GM21360 (cell line): Measurements from ENCODE around the gene SH2D6.
A peak's percentile ranks its signal among the peaks of the same experiment; 100 is the strongest.

Source experiments
- ATAC-seq: cut with Tn5 transposase; IDR thresholded peaks from one replicate; pipeline ENCODE4 v1.9.1; 2021; ENCODE audit warnings: mild to moderate bottlenecking, moderate library complexity; ENCODE audit not compliant: unreplicated experiment

SH2D6 gene

GRCh38 chr2:85421260-85422071, 3.0 kb downstream of the SH2D6 start:
- no peak for ATAC-seq

DNA sequence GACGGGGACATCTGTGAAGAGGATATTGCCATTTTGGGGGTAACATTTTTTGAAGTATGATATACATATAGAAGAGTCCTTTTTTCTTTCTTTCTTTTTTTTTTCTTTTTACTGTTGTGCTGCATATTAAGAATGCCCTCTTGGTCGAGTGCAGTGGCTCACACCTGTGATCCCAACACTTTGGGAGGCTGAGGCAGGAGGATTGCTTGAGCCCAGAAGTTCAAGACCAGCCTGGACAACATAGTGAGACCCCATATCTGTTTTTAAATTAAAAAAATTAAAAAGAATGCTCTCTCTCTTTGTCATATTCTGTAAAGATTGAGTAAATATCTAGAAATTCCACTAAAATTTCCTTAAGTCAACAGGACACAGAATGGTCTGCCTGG, 3.6 kb downstream of the SH2D6 start:
- ATAC-seq: no peak

GRCh38 chr2:85423525-85423924, 5.0 kb downstream of the SH2D6 start:
- ATAC-seq: no peak

GRCh38 chr2:85425588-85425987, 7.1 kb downstream of the SH2D6 start:
- ATAC-seq: no peak

DNA sequence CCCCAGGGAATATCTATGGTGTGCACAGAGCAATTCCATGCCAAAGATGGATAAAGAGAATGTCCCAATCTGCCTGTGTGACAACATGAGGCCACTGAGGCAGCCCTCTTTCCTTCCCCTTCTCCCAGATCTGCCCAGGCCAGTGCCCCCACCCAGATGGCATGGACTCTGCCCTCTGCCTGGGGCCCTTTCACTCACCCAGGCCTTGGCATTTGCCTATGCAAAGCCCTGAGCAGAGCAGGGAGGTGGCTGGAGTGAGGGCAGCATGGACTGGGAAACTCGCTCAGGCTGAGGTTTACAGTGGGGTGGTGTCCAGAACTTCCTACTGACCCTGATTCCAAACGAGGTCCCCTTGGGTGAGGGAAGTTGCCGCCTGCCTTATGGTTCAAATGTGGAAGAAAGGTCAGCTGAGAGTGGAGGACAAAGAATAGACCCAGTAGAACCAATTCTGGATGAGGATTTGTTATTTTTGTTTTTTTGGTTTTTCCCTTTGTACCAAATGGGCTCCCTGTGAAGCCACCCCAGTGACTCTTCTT, 8.9 kb downstream of the SH2D6 start:
- ATAC-seq: no peak

- no peak for ATAC-seq
Observed at GRCh38 chr2:85428343-85428881, 9.9 kb downstream of the SH2D6 start.

DNA sequence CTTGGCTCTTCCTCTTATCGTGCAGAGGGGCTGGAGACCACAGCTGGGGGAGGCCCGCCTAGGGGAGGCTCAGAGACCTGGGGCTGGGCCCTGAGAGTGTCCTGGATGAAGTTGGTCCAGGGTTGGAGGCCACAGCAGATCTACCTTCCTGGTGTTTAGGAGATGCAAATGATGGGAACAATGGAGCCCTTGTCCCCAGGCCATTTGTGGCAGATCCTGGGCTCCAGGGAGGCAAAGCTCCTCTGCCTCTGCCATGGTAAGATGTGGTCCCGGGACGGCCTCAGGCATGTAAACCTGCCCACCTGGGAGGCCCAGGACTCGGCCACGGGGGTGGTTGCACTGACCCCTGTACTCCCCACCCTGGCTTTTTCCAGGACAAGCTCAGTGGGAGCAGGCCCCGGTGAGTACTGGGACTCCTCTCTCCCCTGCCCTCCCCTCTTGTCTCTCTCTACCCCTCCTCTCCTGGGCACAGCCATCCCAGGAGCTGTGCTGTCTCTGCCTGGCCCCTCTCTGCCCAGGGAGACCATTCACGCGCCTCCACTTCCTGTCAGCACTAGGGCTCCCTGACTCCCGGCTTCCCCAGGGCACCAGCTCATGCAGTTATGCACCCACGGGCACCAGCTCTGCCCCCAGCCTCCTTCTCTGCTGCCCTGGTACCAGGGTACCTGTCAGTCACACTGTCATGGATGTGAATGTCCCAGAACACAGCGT, 10.9 kb downstream of the SH2D6 start:
- no peak for ATAC-seq

DNA sequence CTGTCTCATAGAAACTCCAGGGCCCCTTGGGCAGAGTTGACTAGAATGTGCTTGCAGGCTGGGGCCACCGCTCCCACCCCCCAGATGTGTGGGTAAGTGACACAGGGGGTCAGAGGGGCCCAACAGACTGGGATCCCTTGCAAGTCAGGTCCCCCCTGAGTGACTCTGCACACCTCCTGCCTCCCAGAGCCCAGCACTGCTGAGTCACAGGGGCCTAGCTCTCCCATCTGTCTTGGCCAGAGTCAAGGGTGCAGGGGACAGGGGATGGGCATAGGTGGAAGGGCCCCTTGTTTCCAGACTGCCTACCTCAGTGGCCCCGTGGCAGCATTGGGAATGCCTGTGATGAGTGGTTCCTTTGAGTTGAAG, 11.4 kb downstream of the SH2D6 start:
- no peak for ATAC-seq

GRCh38 chr2:85430752-85431569, 12.4 kb downstream of the SH2D6 start:
- ATAC-seq: no peak

- no peak for ATAC-seq
Observed at GRCh38 chr2:85431570-85432205, 13.2 kb downstream of the SH2D6 start.

GRCh38 chr2:85433511-85434089, 15.1 kb downstream of the SH2D6 start:
- no peak for ATAC-seq

DNA sequence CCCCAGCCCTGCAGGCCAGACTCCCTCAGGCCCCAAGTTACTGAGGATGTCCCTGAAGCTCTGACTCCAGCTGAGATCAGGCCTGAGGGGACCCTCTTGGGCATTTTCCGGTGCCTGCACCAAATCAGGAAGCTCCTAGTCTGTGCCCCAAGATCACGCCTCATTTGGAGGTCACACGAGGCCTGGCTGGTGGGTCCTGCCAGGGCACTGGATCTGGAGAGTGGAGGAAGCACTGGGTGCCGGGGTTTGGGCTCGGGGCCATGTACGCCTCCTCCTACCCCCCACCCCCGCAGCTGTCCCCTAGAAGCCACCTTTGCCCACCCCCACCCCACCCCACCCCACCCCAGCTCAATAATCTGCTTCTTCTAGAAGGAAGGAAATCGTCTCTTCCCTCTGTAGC, 16.2 kb downstream of the SH2D6 start:
- ATAC-seq: no peak

DNA sequence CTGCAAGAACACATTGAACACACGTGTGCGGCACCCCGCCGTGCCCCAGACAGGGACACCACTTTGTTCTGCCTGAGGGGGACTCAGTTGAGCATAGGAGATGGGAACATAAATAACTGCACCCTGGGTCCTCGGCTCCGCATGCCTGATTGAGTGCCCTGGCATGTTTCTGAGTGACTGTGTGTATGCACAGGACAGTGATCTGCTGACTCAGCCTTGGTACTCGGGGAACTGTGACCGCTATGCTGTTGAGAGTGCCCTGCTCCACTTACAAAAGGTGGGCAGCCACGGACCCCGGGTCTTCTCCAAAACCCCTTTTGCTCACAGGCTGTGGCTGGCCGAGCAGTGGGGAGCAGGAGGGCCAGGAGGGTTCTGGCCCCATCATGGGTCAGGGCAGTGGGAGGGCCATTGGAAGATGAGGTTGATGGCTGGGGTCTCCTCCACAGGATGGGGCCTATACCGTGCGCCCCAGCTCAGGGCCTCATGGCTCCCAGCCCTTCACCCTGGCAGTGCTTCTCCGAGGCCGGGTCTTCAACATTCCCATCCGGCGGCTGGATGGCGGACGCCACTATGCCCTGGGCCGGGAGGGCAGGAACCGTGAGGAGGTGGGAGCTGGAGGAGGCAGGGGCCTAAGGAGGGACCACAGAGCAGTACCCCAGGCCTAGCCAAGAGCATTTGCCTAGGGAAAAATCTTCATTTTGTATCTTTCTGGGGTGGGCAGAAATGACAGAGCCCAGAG, 16.9 kb downstream of the SH2D6 start:
- no peak for ATAC-seq

DNA sequence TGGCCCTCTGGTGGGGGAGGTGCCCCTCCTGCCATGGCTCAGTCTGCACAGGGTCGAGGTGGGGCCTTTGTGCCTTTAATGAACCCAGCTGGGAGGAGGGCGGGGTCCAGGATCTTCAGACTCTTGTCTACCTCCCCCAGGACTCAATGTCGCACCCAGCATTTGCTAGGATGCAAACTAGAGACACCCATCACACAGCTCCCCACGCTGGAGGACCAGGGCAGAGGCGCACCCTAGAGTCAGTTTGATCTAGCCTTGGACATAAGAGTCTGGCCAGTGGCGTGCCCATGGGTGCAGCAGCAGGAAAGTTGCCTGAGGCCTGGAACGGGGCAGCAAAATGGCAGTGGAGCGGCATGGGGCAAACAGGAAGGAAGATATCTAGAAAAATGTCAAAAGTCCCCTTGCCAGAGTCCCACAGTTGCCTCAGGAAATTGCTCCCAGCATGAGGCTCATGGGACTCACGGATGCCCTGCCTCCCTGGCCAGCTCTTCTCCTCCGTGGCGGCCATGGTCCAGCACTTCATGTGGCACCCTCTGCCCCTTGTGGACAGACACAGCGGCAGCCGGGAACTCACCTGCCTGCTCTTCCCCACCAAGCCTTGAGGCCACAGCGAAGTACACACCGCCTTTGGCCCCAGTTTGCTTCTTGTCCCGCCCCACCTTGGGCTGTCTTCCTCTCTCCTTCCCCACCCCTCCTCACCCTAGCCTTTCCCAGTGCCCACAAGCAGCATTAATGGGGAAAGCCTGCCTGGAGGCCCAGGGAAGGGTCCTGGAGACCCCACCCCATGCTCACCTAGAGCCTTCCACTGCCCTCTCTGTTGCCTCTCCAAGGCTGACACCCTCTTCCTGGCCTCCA, 17.7 kb downstream of the SH2D6 start:
- no peak for ATAC-seq

DNA sequence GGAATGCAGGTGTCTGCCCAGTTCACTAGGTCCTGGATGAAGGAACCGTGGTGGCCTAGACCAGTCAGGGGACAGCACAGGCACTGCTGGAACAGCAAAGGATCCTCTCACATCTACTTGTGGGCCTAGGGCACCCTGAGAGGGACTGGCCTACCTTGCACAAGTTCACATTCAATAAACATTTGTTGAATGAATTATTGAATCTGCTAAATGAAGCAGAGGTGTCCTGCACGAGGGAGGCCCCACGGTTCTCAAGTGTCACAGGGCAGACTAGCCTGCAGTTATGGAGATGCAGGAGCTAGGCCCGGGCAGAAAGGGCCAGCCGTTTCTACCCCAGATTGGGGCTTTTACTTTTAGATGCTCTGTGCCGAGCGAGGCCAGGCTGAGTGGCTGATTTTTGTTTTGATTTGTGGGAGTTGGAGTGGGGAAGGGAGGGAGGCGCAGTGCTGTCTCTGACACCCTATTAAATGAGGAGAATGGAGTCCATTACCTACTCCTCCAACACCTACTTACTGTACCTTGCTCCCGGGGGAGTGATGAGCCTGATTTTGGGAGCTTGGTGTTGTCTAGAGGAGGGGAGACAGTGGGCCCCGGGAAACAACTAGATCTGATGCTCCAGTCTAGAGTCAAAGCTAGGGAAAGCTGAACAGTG, 18.4 kb downstream of the SH2D6 start:
- ATAC-seq: no peak

GRCh38 chr2:85437488-85438200, 19.1 kb downstream of the SH2D6 start:
- peak; percentile 75 for ATAC-seq

DNA sequence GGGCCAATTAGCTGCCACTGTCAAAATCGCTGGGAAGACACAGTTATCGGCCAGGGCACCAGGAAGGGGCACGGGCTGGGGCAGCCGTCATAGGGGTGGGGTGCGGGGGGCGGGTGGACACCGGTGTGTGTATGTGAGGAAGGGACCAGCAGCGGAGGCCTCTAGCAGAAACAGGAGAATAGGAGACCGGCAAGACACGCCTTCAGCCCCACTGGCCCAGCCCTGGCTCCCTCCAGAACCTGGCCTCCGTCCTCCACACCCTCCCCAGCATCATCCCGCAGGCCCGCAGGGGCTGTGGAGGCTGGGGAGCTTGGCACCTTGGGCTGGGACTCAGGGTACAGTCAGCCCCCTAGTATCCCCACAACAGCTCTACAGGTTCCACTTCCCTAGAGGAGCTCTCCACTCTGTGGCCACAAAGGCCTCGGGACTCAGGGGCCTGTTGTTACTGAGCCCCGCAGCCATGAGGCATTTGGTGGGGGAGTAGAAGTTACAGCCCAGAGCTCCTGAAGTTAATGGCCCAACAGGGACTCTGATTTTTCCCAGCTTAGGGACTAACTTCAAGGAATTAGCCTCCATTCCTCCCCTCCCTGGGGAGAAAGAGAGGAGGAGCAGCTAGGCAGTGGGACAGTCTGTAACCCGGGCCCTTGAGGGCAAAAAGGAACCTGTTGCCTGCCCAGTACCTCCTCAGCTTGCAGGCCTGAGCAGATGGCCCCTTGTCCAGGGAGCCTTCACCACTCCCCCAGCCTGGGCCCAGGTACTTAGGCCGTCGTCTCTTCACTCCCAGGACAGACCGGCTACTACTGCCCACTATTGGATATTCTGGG, 19.9 kb downstream of the SH2D6 start:
- no peak for ATAC-seq
